COLO829 (cell line): Measurements from ENCODE around the gene PPP2R2C.

Source experiments
- DNase-seq: peaks from one replicate; pipeline ENCODE4 v3.0.0; 2012; ENCODE audit warnings: low spot score

PPP2R2C gene

GRCh38 chr4:6362243-6362885 is 110.0 kb downstream of the PPP2R2C start:
- DNase-seq, result no peak

- no peak for DNase-seq
Observed at GRCh38 chr4:6361076-6361784, 111.2 kb downstream of the PPP2R2C start.

GRCh38 chr4:6360385-6360784 is 112.0 kb downstream of the PPP2R2C start:
- no peak for DNase-seq

- DNase-seq, result no peak
Observed at GRCh38 chr4:6359536-6360308, 112.7 kb downstream of the PPP2R2C start.

GRCh38 chr4:6357476-6357875 is 114.9 kb downstream of the PPP2R2C start:
- DNase-seq, result no peak

GRCh38 chr4:6356076-6356560 is 116.3 kb downstream of the PPP2R2C start:
- no peak for DNase-seq

GRCh38 chr4:6355052-6355451 is 117.4 kb downstream of the PPP2R2C start:
- no peak for DNase-seq

GRCh38 chr4:6354626-6355025 is 117.8 kb downstream of the PPP2R2C start:
- no peak for DNase-seq

GRCh38 chr4:6354119-6354518 is 118.3 kb downstream of the PPP2R2C start:
- DNase-seq, result no peak

GRCh38 chr4:6352031-6352692 is 120.3 kb downstream of the PPP2R2C start:
- no peak for DNase-seq

- DNase-seq, result no peak
Observed at GRCh38 chr4:6351246-6352000, 121.0 kb downstream of the PPP2R2C start.

GRCh38 chr4:6350646-6351045 is 121.8 kb downstream of the PPP2R2C start:
- DNase-seq, result no peak

GRCh38 chr4:6349896-6350603 is 122.4 kb downstream of the PPP2R2C start:
- DNase-seq, result peak; percentile 12

GRCh38 chr4:6348408-6348807 is 124.0 kb downstream of the PPP2R2C start:
- DNase-seq, result no peak

GRCh38 chr4:6347511-6348045 is 124.8 kb downstream of the PPP2R2C start:
- no peak for DNase-seq

GRCh38 chr4:6346373-6347110 is 125.9 kb downstream of the PPP2R2C start:
- DNase-seq, result no peak

- no peak for DNase-seq
Observed at GRCh38 chr4:6345866-6346265, 126.5 kb downstream of the PPP2R2C start.

- DNase-seq, result no peak
Observed at GRCh38 chr4:6345096-6345830, 127.2 kb downstream of the PPP2R2C start.

GRCh38 chr4:6343939-6344408 is 128.4 kb downstream of the PPP2R2C start:
- no peak for DNase-seq
